Measurements from ENCODE around the gene RNASET2.

The RNASET2 gene

DNA sequence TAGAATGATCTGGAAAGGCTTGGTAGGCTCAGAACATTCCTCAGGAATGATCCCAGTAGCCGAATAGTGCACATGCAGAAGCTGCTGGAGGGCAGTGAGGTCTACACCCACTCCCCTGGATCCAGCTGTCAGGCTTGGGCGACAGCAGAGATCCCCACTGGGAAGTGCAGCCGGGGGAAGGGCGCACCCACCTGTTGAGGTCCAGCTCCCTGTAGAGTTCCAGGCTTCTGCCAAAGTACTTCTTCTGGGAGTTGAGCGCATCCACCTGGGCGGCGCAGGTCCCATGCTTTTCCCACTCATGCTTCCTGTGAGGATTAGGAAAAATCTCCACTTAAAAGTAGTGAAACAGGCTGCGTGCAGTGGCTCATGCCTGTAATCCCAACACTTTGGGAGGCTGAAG lies 17.6 kb downstream of the RNASET2 start:
- Histone ChIP-seq H3K4me3 (ENCODE audit: low read depth, low read length) (no peak overlapping the region), H3K79me1 (ENCODE audit: low read length) (no peaks in the 10 kb centered on the region), H3K23ac (ENCODE audit: low read length) (no peak overlapping the region), H3K9ac (ENCODE audit: low read length) (no peak overlapping the region), H2BK12ac (ENCODE audit: low read length) (no peak overlapping the region), H4K8ac (ENCODE audit: low read depth, low read length) (no peak overlapping the region), H4K91ac (ENCODE audit: low read depth, low read length) (no peak overlapping the region), H4K12ac (ENCODE audit: low read depth, low read length) (no peak overlapping the region), H2AFZ (ENCODE audit: insufficient read depth, low read length, poor library complexity) (no peak overlapping the region), H3K27ac (ENCODE audit: low read depth, low read length) (no peak overlapping the region), H3K4me1 (ENCODE audit: control insufficient read depth in 1 of 2, insufficient read depth in 2 of 2, low read length in 2 of 2) (peaks cover 0 to 2% of the 10 kb centered on the region in 2 experiments), H3K14ac (ENCODE audit: low read length) (no peak overlapping the region), H2BK5ac (ENCODE audit: low read depth, low read length, poor library complexity) (no peak overlapping the region), H2BK120ac (ENCODE audit: insufficient read depth, low read length, poor library complexity) (no peak overlapping the region), H2AK5ac (ENCODE audit: low read length) (no peak overlapping the region), H3K18ac (ENCODE audit: low read length) (no peak overlapping the region), H3K4me2 (ENCODE audit: low read length) (no peak overlapping the region), H3K36me3 (ENCODE audit: control insufficient read depth in 1 of 2, insufficient read depth in 2 of 2, low read length in 2 of 2) (peaks cover 0 to 3% of the 10 kb centered on the region in 2 experiments), H3K27me3 (ENCODE audit: insufficient read depth, low read length) (no peaks in the 10 kb centered on the region), H3K9me3 (ENCODE audit: insufficient read depth, low read depth, low read length) (peaks cover 2% of the 10 kb centered on the region), H3K79me2 (ENCODE audit: control insufficient read depth, insufficient read depth, low read length, poor library complexity) (no peaks in the 10 kb centered on the region), H3K4ac (ENCODE audit: low read depth, low read length) (no peak overlapping the region)
- WGBS (ENCODE audit: extremely low coverage, insufficient coverage, insufficient read length), result no CpG with 5 or more reads among the region's 8 CpGs
- DNase-seq, result no peak

DNA sequence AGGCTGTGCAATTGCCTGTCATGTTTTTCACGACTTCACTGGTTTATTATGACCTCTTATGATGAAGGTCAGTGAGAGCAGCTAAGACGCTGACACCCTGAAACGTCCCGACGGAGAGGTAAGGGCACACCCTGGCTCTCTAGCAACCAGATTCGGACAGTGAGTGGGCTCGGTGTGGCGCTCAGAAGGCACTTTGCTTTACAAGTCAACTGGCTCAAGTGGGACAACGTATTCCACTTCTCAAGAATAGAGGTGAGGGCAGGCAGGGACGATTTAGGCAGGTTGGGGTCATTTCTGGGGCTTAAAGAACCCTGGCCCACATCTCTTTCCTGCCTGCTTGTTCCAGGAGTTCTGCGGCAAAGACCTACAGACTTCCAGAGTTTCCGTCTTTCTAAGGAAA lies 18.2 kb downstream of the RNASET2 start:
- DNase-seq, result no peak
- no peak overlapping the region for H3K4me2 ChIP-seq (ENCODE audit: low read length)
- H3K27me3 ChIP-seq (ENCODE audit: insufficient read depth, low read length), result no peaks in the 10 kb centered on the region
- H3K27ac ChIP-seq (ENCODE audit: low read depth, low read length), result no peak overlapping the region
- H3K36me3 ChIP-seq (ENCODE audit: control insufficient read depth in 1 of 2, insufficient read depth in 2 of 2, low read length in 2 of 2), result peaks cover 0 to 3% of the 10 kb centered on the region in 2 experiments
- no peak overlapping the region for H3K9ac ChIP-seq (ENCODE audit: low read length)
- H3K14ac ChIP-seq (ENCODE audit: low read length), result no peak overlapping the region
- H3K4me3 ChIP-seq (ENCODE audit: low read depth, low read length), result no peak overlapping the region
- H3K23ac ChIP-seq (ENCODE audit: low read length), result no peak overlapping the region
- H3K9me3 ChIP-seq (ENCODE audit: insufficient read depth, low read depth, low read length), result peaks cover 2% of the 10 kb centered on the region
- no peaks in the 10 kb centered on the region for H3K79me2 ChIP-seq (ENCODE audit: control insufficient read depth, insufficient read depth, low read length, poor library complexity)
- no peak overlapping the region for H3K4ac ChIP-seq (ENCODE audit: low read depth, low read length)
- no CpG with 5 or more reads among the region's 12 CpGs for WGBS (ENCODE audit: extremely low coverage, insufficient coverage, insufficient read length)
- no peak overlapping the region for H2BK5ac ChIP-seq (ENCODE audit: low read depth, low read length, poor library complexity)
- H2BK12ac ChIP-seq (ENCODE audit: low read length), result no peak overlapping the region
- H2AK5ac ChIP-seq (ENCODE audit: low read length), result no peak overlapping the region
- H2AFZ ChIP-seq (ENCODE audit: insufficient read depth, low read length, poor library complexity), result no peak overlapping the region
- H3K4me1 ChIP-seq (ENCODE audit: control insufficient read depth in 1 of 2, insufficient read depth in 2 of 2, low read length in 2 of 2), result no peaks in the 10 kb centered on the region
- no peak overlapping the region for H4K91ac ChIP-seq (ENCODE audit: low read depth, low read length)
- no peak overlapping the region for H2BK120ac ChIP-seq (ENCODE audit: insufficient read depth, low read length, poor library complexity)
- no peak overlapping the region for H4K12ac ChIP-seq (ENCODE audit: low read depth, low read length)
- H4K8ac ChIP-seq (ENCODE audit: low read depth, low read length), result no peak overlapping the region
- no peak overlapping the region for H3K18ac ChIP-seq (ENCODE audit: low read length)
- H3K79me1 ChIP-seq (ENCODE audit: low read length), result no peaks in the 10 kb centered on the region

DNA sequence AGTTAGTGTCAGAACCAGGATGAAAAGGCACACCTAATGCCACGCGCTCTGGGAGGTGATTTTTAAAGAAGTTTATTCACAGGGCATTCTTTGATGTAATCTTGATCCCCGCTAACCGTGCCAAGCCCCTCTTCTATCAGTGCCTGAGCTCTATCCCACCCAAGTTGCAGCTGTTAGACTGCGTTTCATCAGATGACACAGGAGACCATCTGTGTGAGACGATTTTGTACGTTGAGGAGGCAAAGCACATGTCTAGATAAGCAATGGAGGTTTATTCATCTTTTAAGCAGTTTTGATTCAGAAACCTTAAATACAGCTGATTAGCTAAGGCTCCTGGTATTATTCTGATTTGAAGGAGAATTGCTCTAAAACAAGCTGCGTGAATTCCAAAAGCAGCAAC lies 18.6 kb downstream of the RNASET2 start:
- no peak overlapping the region for H4K91ac ChIP-seq (ENCODE audit: low read depth, low read length)
- no peaks in the 10 kb centered on the region for H3K79me1 ChIP-seq (ENCODE audit: low read length)
- H3K4me3 ChIP-seq (ENCODE audit: low read depth, low read length), result no peak overlapping the region
- H3K4me2 ChIP-seq (ENCODE audit: low read length), result no peak overlapping the region
- H3K4me1 ChIP-seq (ENCODE audit: control insufficient read depth in 1 of 2, insufficient read depth in 2 of 2, low read length in 2 of 2), result no peaks in the 10 kb centered on the region
- DNase-seq, result no peak
- H2AK5ac ChIP-seq (ENCODE audit: low read length), result no peak overlapping the region
- no peak overlapping the region for H3K14ac ChIP-seq (ENCODE audit: low read length)
- H3K27me3 ChIP-seq (ENCODE audit: insufficient read depth, low read length), result no peaks in the 10 kb centered on the region
- no peak overlapping the region for H4K12ac ChIP-seq (ENCODE audit: low read depth, low read length)
- H3K79me2 ChIP-seq (ENCODE audit: control insufficient read depth, insufficient read depth, low read length, poor library complexity), result no peaks in the 10 kb centered on the region
- H2BK12ac ChIP-seq (ENCODE audit: low read length), result no peak overlapping the region
- H3K36me3 ChIP-seq (ENCODE audit: control insufficient read depth in 1 of 2, insufficient read depth in 2 of 2, low read length in 2 of 2), result peaks cover 0 to 3% of the 10 kb centered on the region in 2 experiments
- no peak overlapping the region for H2BK120ac ChIP-seq (ENCODE audit: insufficient read depth, low read length, poor library complexity)
- H3K27ac ChIP-seq (ENCODE audit: low read depth, low read length), result no peak overlapping the region
- H3K4ac ChIP-seq (ENCODE audit: low read depth, low read length), result no peak overlapping the region
- H3K18ac ChIP-seq (ENCODE audit: low read length), result no peak overlapping the region
- peaks cover 2% of the 10 kb centered on the region for H3K9me3 ChIP-seq (ENCODE audit: insufficient read depth, low read depth, low read length)
- WGBS (ENCODE audit: extremely low coverage, insufficient coverage, insufficient read length), result no CpG with 5 or more reads among the region's 8 CpGs
- no peak overlapping the region for H4K8ac ChIP-seq (ENCODE audit: low read depth, low read length)
- H2AFZ ChIP-seq (ENCODE audit: insufficient read depth, low read length, poor library complexity), result no peak overlapping the region
- H2BK5ac ChIP-seq (ENCODE audit: low read depth, low read length, poor library complexity), result no peak overlapping the region
- H3K9ac ChIP-seq (ENCODE audit: low read length), result no peak overlapping the region
- no peak overlapping the region for H3K23ac ChIP-seq (ENCODE audit: low read length)

DNA sequence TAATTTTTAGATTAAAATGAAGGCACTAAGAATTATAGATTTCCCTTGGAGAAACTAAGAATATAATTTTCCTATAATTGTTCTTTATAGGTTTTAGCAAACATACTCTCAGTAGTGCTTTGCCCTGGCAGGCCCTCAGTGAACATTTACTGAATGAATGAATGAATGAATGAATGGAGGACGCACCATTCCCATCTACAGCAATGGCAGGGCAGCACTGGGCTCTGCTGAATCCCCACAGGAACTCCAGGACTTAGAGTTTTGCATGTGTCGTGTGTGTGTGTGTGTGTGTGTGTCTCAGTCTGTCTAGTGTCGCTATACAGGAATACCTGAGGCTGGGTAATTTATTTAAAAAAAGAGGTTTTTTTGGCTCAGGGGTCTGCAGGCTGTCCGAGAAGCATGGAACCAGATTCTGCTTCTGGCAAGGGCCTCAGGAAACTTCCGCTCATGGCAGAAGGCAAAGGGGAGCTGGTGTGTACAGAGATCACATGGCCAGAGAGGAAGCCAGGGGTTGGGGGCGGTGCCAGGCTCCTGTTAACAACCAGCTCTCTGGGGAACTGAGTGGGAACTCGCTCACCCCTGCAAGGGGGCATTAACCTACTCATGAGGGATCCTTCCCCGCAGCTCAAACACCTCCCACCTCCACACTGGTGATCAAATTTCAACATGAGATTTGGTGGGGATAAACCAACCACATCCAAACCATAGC lies 20.1 kb downstream of the RNASET2 start:
- no peak overlapping the region for H3K4me3 ChIP-seq (ENCODE audit: low read depth, low read length)
- H3K9me3 ChIP-seq (ENCODE audit: insufficient read depth, low read depth, low read length), result peaks cover 2% of the 10 kb centered on the region
- DNase-seq, result no peak
- H3K9ac ChIP-seq (ENCODE audit: low read length), result no peak overlapping the region
- H3K27me3 ChIP-seq (ENCODE audit: insufficient read depth, low read length), result no peaks in the 10 kb centered on the region
- no peak overlapping the region for H3K18ac ChIP-seq (ENCODE audit: low read length)
- peaks cover 0 to 3% of the 10 kb centered on the region in 2 experiments for H3K36me3 ChIP-seq (ENCODE audit: control insufficient read depth in 1 of 2, insufficient read depth in 2 of 2, low read length in 2 of 2)
- no peak overlapping the region for H4K12ac ChIP-seq (ENCODE audit: low read depth, low read length)
- no peak overlapping the region for H2BK12ac ChIP-seq (ENCODE audit: low read length)
- no CpG with 5 or more reads among the region's 8 CpGs for WGBS (ENCODE audit: extremely low coverage, insufficient coverage, insufficient read length)
- no peak overlapping the region for H4K8ac ChIP-seq (ENCODE audit: low read depth, low read length)
- H2AFZ ChIP-seq (ENCODE audit: insufficient read depth, low read length, poor library complexity), result no peak overlapping the region
- no peak overlapping the region for H2AK5ac ChIP-seq (ENCODE audit: low read length)
- H3K4me2 ChIP-seq (ENCODE audit: low read length), result no peak overlapping the region
- no peaks in the 10 kb centered on the region for H3K79me2 ChIP-seq (ENCODE audit: control insufficient read depth, insufficient read depth, low read length, poor library complexity)
- H3K14ac ChIP-seq (ENCODE audit: low read length), result no peak overlapping the region
- H3K79me1 ChIP-seq (ENCODE audit: low read length), result no peaks in the 10 kb centered on the region
- H3K27ac ChIP-seq (ENCODE audit: low read depth, low read length), result no peak overlapping the region
- H3K4ac ChIP-seq (ENCODE audit: low read depth, low read length), result no peak overlapping the region
- no peak overlapping the region for H2BK5ac ChIP-seq (ENCODE audit: low read depth, low read length, poor library complexity)
- H3K4me1 ChIP-seq (ENCODE audit: control insufficient read depth in 1 of 2, insufficient read depth in 2 of 2, low read length in 2 of 2), result no peaks in the 10 kb centered on the region
- no peak overlapping the region for H2BK120ac ChIP-seq (ENCODE audit: insufficient read depth, low read length, poor library complexity)
- no peak overlapping the region for H4K91ac ChIP-seq (ENCODE audit: low read depth, low read length)
- no peak overlapping the region for H3K23ac ChIP-seq (ENCODE audit: low read length)

Data from trophoblast cell (in vitro differentiated cells and primary cell).